H1 (cell line): ENCODE results near the gene USP43. TPM values are rescaled to one million over a fixed set of nuclear protein-coding genes. Genes with fewer than 3 reads are reported as not detected.

Source experiments
- CTCF ChIA-PET: fragments of 300-600 bp; sonication (Branson Sonifier 250); formaldehyde crosslinking; loops from one replicate; lab custom pipeline; 2021; ENCODE audit not compliant: partially characterized antibody; lab: Charles Lee
- POLR2A ChIA-PET: fragments of 300-600 bp; sonication (Branson Sonifier 250); formaldehyde crosslinking; loops from one replicate; lab custom pipeline; 2021; ENCODE audit warnings: inconsistent platforms; ENCODE audit not compliant: partially characterized antibody; lab: Charles Lee
- DNase-seq, 2 experiments: peaks; one replicate each; pipeline versions ENCODE4 v3.0.0 to v3.0.0-alpha.2; 2010 to 2022; ENCODE audit warnings: low spot score in 2 of 2, low read depth in 1 of 2, mixed read lengths in 1 of 2
- FAIRE-seq: peaks from 2 replicates; lab custom pipeline; 2011; peaks lifted over from hg19 to GRCh38; lab: Jason Lieb, UNC
- H2AFZ ChIP-seq: 2 replicates; pipeline ENCODE4 v1.8.1; 2012; ENCODE audit warnings: low read length, inconsistent platforms
- H2AK5ac ChIP-seq: 2 replicates; pipeline ENCODE4 v1.6.1; 2013; ENCODE audit warnings: low read depth, low read length
- H2BK120ac ChIP-seq: replicated peaks from 2 replicates; pipeline ENCODE3; 2013; ENCODE audit warnings: low read depth, low read length, inconsistent platforms
- H2BK12ac ChIP-seq: 2 replicates; pipeline ENCODE4 v1.6.1; 2013; ENCODE audit warnings: low read depth, low read length
- H2BK15ac ChIP-seq: 2 replicates; pipeline ENCODE4 v1.6.1; 2013; ENCODE audit warnings: low read length
- H2BK20ac ChIP-seq: 2 replicates; pipeline ENCODE4 v1.6.1; 2013; ENCODE audit warnings: low read length
- H2BK5ac ChIP-seq: 2 replicates; pipeline ENCODE4 v1.6.1; 2013; ENCODE audit warnings: low read depth, low read length
- H3K14ac ChIP-seq: 2 replicates; pipeline ENCODE4 v1.6.1; 2013; ENCODE audit warnings: inconsistent platforms; ENCODE audit not compliant: insufficient read length
- H3K18ac ChIP-seq: 2 replicates; pipeline ENCODE4 v1.6.1; 2013; ENCODE audit warnings: low read length; ENCODE audit errors: extremely low read depth
- H3K23ac ChIP-seq: 2 replicates; pipeline ENCODE4 v1.6.1; 2013; ENCODE audit warnings: inconsistent platforms; ENCODE audit not compliant: insufficient read length
- H3K23me2 ChIP-seq: 2 replicates; pipeline ENCODE4 v1.6.1; 2013; ENCODE audit warnings: low read depth, low read length
- H3K27ac ChIP-seq: 2 replicates; pipeline ENCODE4 v1.6.1; 2011; ENCODE audit warnings: low read depth, low read length, inconsistent platforms
- H3K27me3 ChIP-seq, 4 experiments: replicated peaks in 1 of 4; 1 replicate in 1 of 4; 2 replicates in 3 of 4; pipeline versions ENCODE4 v1.6.1 to v1.8.1; 2011 to 2013; ENCODE audit warnings: low read length in 3 of 4, mild to moderate bottlenecking in 3 of 4, inconsistent platforms in 2 of 4, mixed read lengths in 2 of 4, moderate library complexity in 1 of 4; ENCODE audit not compliant: control insufficient read depth in 3 of 4, insufficient read depth in 3 of 4; ENCODE audit errors: extremely low read depth in 1 of 4
- H3K36me3 ChIP-seq, 4 experiments: 2 replicates each; pipeline versions ENCODE4 v1.6.1 to v1.8.1; 2011 to 2013; ENCODE audit warnings: mild to moderate bottlenecking in 4 of 4, low read length in 3 of 4, moderate library complexity in 2 of 4, control low read depth in 1 of 4, inconsistent platforms in 1 of 4; ENCODE audit not compliant: insufficient read depth in 4 of 4, control insufficient read depth in 2 of 4
- H3K4ac ChIP-seq: replicated peaks from 2 replicates; pipeline ENCODE3; 2013; ENCODE audit warnings: low read length, low read depth, mixed read lengths, inconsistent platforms; ENCODE audit not compliant: insufficient read length
- H3K4me1 ChIP-seq, 4 experiments: replicated peaks in 1 of 4; 1 replicate in 1 of 4; 2 replicates in 3 of 4; pipeline versions ENCODE4 v1.6.1 to v1.8.1; 2011 to 2013; ENCODE audit warnings: low read length in 3 of 4, inconsistent platforms in 2 of 4, mixed read lengths in 1 of 4; ENCODE audit not compliant: insufficient read depth in 4 of 4, control insufficient read depth in 3 of 4
- H3K4me2 ChIP-seq, 2 experiments: 2 replicates each; pipeline versions ENCODE4 v1.6.1 to v1.8.1; 2011 to 2013; ENCODE audit warnings: low read depth in 2 of 2, low read length in 2 of 2, control low read depth in 1 of 2, inconsistent platforms in 1 of 2, mild to moderate bottlenecking in 1 of 2; ENCODE audit not compliant: insufficient read depth in 1 of 2
- H3K4me3 ChIP-seq, 4 experiments: fragments of 200-600, 300-600 bp in 1 of 4; sonication (generic), shearing (Covaris generic), sonication (Bioruptor Twin) in 1 of 4; 2 replicates each; pipeline versions ENCODE4 v1.5.1 to v1.8.1; 2011 to 2016; ENCODE audit warnings: low read length in 4 of 4, low read depth in 3 of 4, control low read depth in 2 of 4, inconsistent platforms in 2 of 4, mild to moderate bottlenecking in 2 of 4, mixed read lengths in 1 of 4, moderate library complexity in 1 of 4; ENCODE audit not compliant: insufficient read depth in 2 of 4; ENCODE audit errors: extremely low read depth in 1 of 4
- H3K56ac ChIP-seq: replicated peaks from 2 replicates; pipeline ENCODE3; 2013; ENCODE audit warnings: low read depth, mild to moderate bottlenecking, mixed read lengths, low read length, inconsistent platforms; ENCODE audit not compliant: insufficient read length
- H3K79me1 ChIP-seq: 2 replicates; pipeline ENCODE4 v1.6.1; 2013; ENCODE audit warnings: low read depth, low read length, control low read depth
- H3K79me2 ChIP-seq, 2 experiments: 2 replicates each; pipeline versions ENCODE4 v1.6.1 to v1.8.1; 2012 to 2013; ENCODE audit warnings: low read length in 2 of 2, mild to moderate bottlenecking in 2 of 2, inconsistent platforms in 1 of 2; ENCODE audit not compliant: insufficient read depth in 2 of 2, control insufficient read depth in 1 of 2
- H3K9ac ChIP-seq, 4 experiments: replicated peaks in 1 of 4; 1 replicate in 1 of 4; 2 replicates in 3 of 4; pipeline versions ENCODE4 v1.6.1 to v1.8.1; 2011 to 2013; ENCODE audit warnings: low read depth in 3 of 4, low read length in 3 of 4, control low read depth in 2 of 4, mild to moderate bottlenecking in 2 of 4, moderate library complexity in 2 of 4, inconsistent platforms in 1 of 4; ENCODE audit errors: extremely low read depth in 1 of 4
- H3K9me3 ChIP-seq, 2 experiments: 2 replicates each; pipeline versions ENCODE4 v1.6.1 to v1.8.1; 2012 to 2013; ENCODE audit warnings: mild to moderate bottlenecking in 2 of 2, moderate library complexity in 2 of 2, control low read depth in 1 of 2, inconsistent platforms in 1 of 2, low read depth in 1 of 2, low read length in 1 of 2, mixed read lengths in 1 of 2; ENCODE audit not compliant: insufficient read depth in 2 of 2
- H4K20me1 ChIP-seq, 2 experiments: replicated peaks in 1 of 2; 2 replicates each; pipeline versions ENCODE3 to v1.8.1; 2011 to 2013; ENCODE audit warnings: inconsistent platforms in 2 of 2, low read length in 2 of 2, mild to moderate bottlenecking in 1 of 2; ENCODE audit not compliant: insufficient read depth in 2 of 2, control insufficient read depth in 1 of 2
- H4K5ac ChIP-seq: 2 replicates; pipeline ENCODE4 v1.6.1; 2013; ENCODE audit warnings: low read length, low read depth, mixed read lengths, inconsistent platforms; ENCODE audit not compliant: insufficient read length
- H4K8ac ChIP-seq: 2 replicates; pipeline ENCODE4 v1.8.0; 2013; ENCODE audit warnings: mild to moderate bottlenecking, moderate library complexity, low read length, inconsistent platforms; ENCODE audit not compliant: insufficient read depth; ENCODE audit errors: extremely low read depth
- H4K91ac ChIP-seq: replicated peaks from 2 replicates; pipeline ENCODE3; 2013; ENCODE audit warnings: low read length, mixed read lengths, inconsistent platforms; ENCODE audit not compliant: insufficient read length
- ATF2 ChIP-seq: IDR thresholded peaks from 2 replicates; pipeline ENCODE4 v1.6.1; 2012; ENCODE audit warnings: low read length, inconsistent platforms
- BCL11A ChIP-seq, 2 experiments: IDR thresholded peaks; one replicate each; pipeline ENCODE4 v1.6.1; 2011; ENCODE audit warnings: low read depth in 2 of 2, low read length in 2 of 2, mild to moderate bottlenecking in 2 of 2
- CHD1 ChIP-seq: IDR thresholded peaks from 2 replicates; pipeline ENCODE4 v1.6.1; 2012; ENCODE audit warnings: low read depth, low read length, improper control_type of control experiment
- CREB1 ChIP-seq: IDR thresholded peaks from 2 replicates; pipeline ENCODE4 v1.6.1; 2012; ENCODE audit warnings: inconsistent platforms
- EZH2 ChIP-seq: fragments of 200-600 bp; sonication (generic); IDR thresholded peaks from 2 replicates; pipeline ENCODE4 v1.7.1; 2012; ENCODE audit warnings: low read depth, mild to moderate bottlenecking, moderate library complexity, low read length, inconsistent platforms; ENCODE audit not compliant: severe bottlenecking
- FOSL1 ChIP-seq: IDR thresholded peaks from 2 replicates; pipeline ENCODE4 v1.6.1; 2011; ENCODE audit warnings: mild to moderate bottlenecking, low read depth, low read length, moderate library complexity; ENCODE audit not compliant: insufficient read depth
- KDM4A ChIP-seq: IDR thresholded peaks from one replicate; pipeline ENCODE4 v1.7.1; 2012; ENCODE audit warnings: low read depth, mild to moderate bottlenecking, moderate library complexity, low read length, inconsistent platforms; ENCODE audit not compliant: severe bottlenecking
- MAFK ChIP-seq: IDR thresholded peaks from 2 replicates; pipeline ENCODE4 v1.6.1; 2012; ENCODE audit warnings: low read depth, mild to moderate bottlenecking, improper control_type of control experiment, low read length
- POLR2A ChIP-seq, 2 experiments: IDR thresholded peaks; 1 replicate in 1 of 2; 2 replicates in 1 of 2; pipeline ENCODE4 v1.6.1; 2011; ENCODE audit warnings: low read depth in 2 of 2, low read length in 2 of 2, mild to moderate bottlenecking in 2 of 2; ENCODE audit errors: control extremely low read depth in 1 of 2
- RAD21 ChIP-seq, 2 experiments: IDR thresholded peaks in 1 of 2; conservative IDR thresholded peaks in 1 of 2; 2 replicates each; pipeline ENCODE4 v1.6.1; 2011; ENCODE audit warnings: low read depth in 2 of 2, low read length in 2 of 2, improper control_type of control experiment in 1 of 2, inconsistent platforms in 1 of 2, mild to moderate bottlenecking in 1 of 2, moderate library complexity in 1 of 2
- RFX5 ChIP-seq: IDR thresholded peaks from 2 replicates; pipeline ENCODE4 v1.6.1; 2011; ENCODE audit warnings: low read depth, low read length, improper control_type of control experiment, borderline replicate concordance
- SUZ12 ChIP-seq: fragments of 200-600 bp; sonication (generic); IDR thresholded peaks from 2 replicates; pipeline ENCODE4 v1.6.1; 2012; ENCODE audit warnings: mild to moderate bottlenecking, inconsistent platforms, low read length, moderate library complexity, mixed read lengths
- WGBS, 2 experiments: shearing (Covaris generic) in 1 of 2; methylation state at CpG; one replicate each; pipeline versions ENCODE4 v1.1.6 to v1.1.7; 2013 to 2015; ENCODE audit warnings: low lambda C conversion rate in 2 of 2, mixed read lengths in 2 of 2, inconsistent platforms in 1 of 2, low coverage in 1 of 2, missing lambda C conversion rate in 1 of 2; ENCODE audit not compliant: insufficient replicate concordance in 2 of 2, insufficient coverage in 1 of 2, insufficient read length in 1 of 2; ENCODE audit errors: extremely low coverage in 1 of 2, missing lambda C conversion rate in 1 of 2; 5-methylcytosine and 5-hydroxymethylcytosine counted together
- polyA plus RNA-seq, 7 experiments: library from polyadenylated mRNA; depleted of rRNA in 3 of 7; stranded (reverse) in 5 of 7; unstranded in 2 of 7; fragments of >200 nt in 5 of 7; fragments of 200-250 nt in 2 of 7; gene quantifications; 1 replicate in 5 of 7; 2 replicates in 1 of 7; 4 replicates in 1 of 7; pipeline versions ENCODE4 v1.2.1 to v1.2.3, GENCODE V29; 2011 to 2013; ENCODE audit warnings: missing spikeins in 2 of 7, mixed read lengths in 2 of 7
- total RNA-seq: library from RNA; stranded (reverse); fragmentation: NEBNext Ultra II Directional; extraction: Animal tissue kit (Norgen Biotek cat#: 25700); gene quantifications from 2 replicates; pipeline ENCODE4 v1.2.1, GENCODE V29; 2021

The USP43 gene
- total and polyA plus RNA-seq, 2 of the 8 experiments (the other 6 are each of a cell fraction or from before 2014, with no cell fraction given): 3.0 to 7.2 TPM

DNA sequence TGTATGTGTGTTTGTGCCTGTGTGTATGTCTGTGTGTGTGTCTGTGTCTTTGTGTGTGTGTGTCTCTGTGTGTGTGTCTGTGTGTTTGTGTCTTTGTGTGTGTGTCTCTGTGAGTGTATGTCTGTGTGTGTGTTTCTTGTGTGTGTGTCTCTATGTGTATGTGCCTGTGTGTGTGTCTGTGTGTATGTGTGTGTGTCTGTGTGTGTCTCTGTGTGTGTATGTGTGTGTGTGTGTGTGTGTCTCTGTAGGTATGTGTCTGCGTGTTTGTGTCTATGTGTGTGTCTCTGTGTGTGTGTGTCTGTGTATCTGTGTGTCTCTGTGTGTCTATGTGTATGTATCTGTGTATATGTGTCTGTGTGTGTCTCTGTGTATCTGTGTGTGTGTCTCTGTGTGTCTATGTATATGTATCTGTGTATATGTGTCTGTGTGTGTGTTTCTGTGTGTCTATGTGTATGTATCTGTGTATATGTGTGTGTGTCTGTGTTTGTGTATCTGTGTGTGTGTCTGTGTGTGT, 70.2 kb downstream of the USP43 start:
- POLR2A ChIA-PET: no interaction called here
- no peaks in the 10 kb centered on the region for H3K27me3 ChIP-seq
- no peaks in the 10 kb centered on the region for H3K4me1 ChIP-seq
- H3K9ac ChIP-seq: no peak overlapping the region
- no peaks in the 10 kb centered on the region for H3K79me2 ChIP-seq
- no peak for DNase-seq
- H3K79me1 ChIP-seq: no peaks in the 10 kb centered on the region
- peak overlapping the region; percentile 92 for H3K56ac ChIP-seq
- WGBS, 2 experiments: 91% methylated on average over 1 of the region's 1 CpG; no CpG with 5 or more reads in 1 of the 2 experiments
- H4K20me1 ChIP-seq: peaks cover 0 to 6% of the 10 kb centered on the region in 2 experiments
- no peak overlapping the region for H2BK15ac ChIP-seq
- H2BK12ac ChIP-seq: no peak overlapping the region
- no peak overlapping the region for H3K27ac ChIP-seq
- no peak overlapping the region for H2AK5ac ChIP-seq
- no peak overlapping the region for H2AFZ ChIP-seq
- no peak overlapping the region for H3K18ac ChIP-seq
- H3K23me2 ChIP-seq: peaks cover 7% of the 10 kb centered on the region; the same call in 1 of the 2 replicates
- no peak overlapping the region for H3K4me2 ChIP-seq
- peaks cover 0 to 7% (median 2%) of the 10 kb centered on the region in 4 experiments; a peak in 3 of 8 replicates for H3K36me3 ChIP-seq
- no peak overlapping the region for H4K8ac ChIP-seq
- no peak overlapping the region for H2BK20ac ChIP-seq
- no peak overlapping the region for H4K91ac ChIP-seq
- H3K23ac ChIP-seq: no peak overlapping the region
- 0 out of 4 replicates have a peak, but pooled peaks cover 0 to 5% of the 10 kb centered on the region in 2 experiments for H3K9me3 ChIP-seq
- no peak overlapping the region for H3K4me3 ChIP-seq
- H2BK120ac ChIP-seq: no peak overlapping the region
- CTCF ChIA-PET: interaction anchor here (0.6 kb wide), 1 partner anchor 1318 kb away, joined by 6 read pairs; no protein-coding TSS in a partner anchor
- H3K14ac ChIP-seq: no peak overlapping the region
- 0 out of 2 replicates have a peak overlapping the region, but pooled peaks have one; percentile 13 for H2BK5ac ChIP-seq
- FAIRE-seq: no peak
- H3K4ac ChIP-seq: no peak overlapping the region
- H4K5ac ChIP-seq: no peak overlapping the region
- TF ChIP-seq EZH2 (no peak), RFX5 (no peak), CHD1 (no peak), CREB1 (no peak), BCL11A (IDR thresholded peaks at IDR 0.05; ENCODE audit: low read depth in 2 of 2, low read length in 2 of 2) (no peak), ATF2 (no peak), FOSL1 (no peak), RAD21 (IDR thresholded peaks at IDR 0.05 in 1 of 2, conservative IDR thresholded peaks at IDR 0.05 in 1 of 2; ENCODE audit: low read depth in 2 of 2, low read length in 2 of 2) (no peak), MAFK (no peak), SUZ12 (no peak), POLR2A (IDR thresholded peaks at IDR 0.05; ENCODE audit: control extremely low read depth in 1 of 2, low read depth in 2 of 2, low read length in 2 of 2) (no peak), KDM4A (no peak)
